Prostate gland (tissue), 2 donors: Measurements from ENCODE around the gene UNC5C.

Experiments
- CTCF ChIP-seq, 4 experiments: fragments of 200-600 bp in 2 of 4; fragments of 450-650 bp in 2 of 4; sonication (generic) in 2 of 4; IDR thresholded peaks; 1 replicate in 3 of 4; 2 replicates in 1 of 4; pipeline ENCODE4 v1.5.1; 2016 to 2019; ENCODE audit warnings: antibody characterized with exemption in 4 of 4, mild to moderate bottlenecking in 2 of 4, moderate library complexity in 2 of 4
- POLR2A ChIP-seq: fragments of 450-650 bp; IDR thresholded peaks from one replicate; pipeline ENCODE4 v1.6.1; 2016; ENCODE audit warnings: antibody characterized with exemption, mild to moderate bottlenecking

- TF ChIP-seq POLR2A (no peak), CTCF (IDR thresholded peaks at IDR 0.05) (no peak)
Observed at GRCh38 chr4:95476121-95476520, 72.7 kb downstream of the UNC5C start.
